SW480 (cell line): Measurements from ENCODE around the gene CHST9.
"Not testable (repeated sequence)": the region's sequence is repeated elsewhere in the genome, so short reads cannot be mapped to it uniquely, and the experiment has no call there.

ENCODE experiments used
- DNase-seq: peaks from one replicate; pipeline ENCODE4 v3.0.0-alpha.2; 2016; ENCODE audit warnings: low spot score

Gene CHST9

GRCh38 chr18:27094621-27095020 is 90.5 kb downstream of the CHST9 start:
- no peak for DNase-seq

GRCh38 chr18:27093290-27093689 is 91.8 kb downstream of the CHST9 start:
- DNase-seq = not testable (repeated sequence)

GRCh38 chr18:27081701-27082100 is 103.4 kb downstream of the CHST9 start:
- DNase-seq = no peak

GRCh38 chr18:27075828-27076227 is 109.3 kb downstream of the CHST9 start:
- no peak for DNase-seq

- DNase-seq = no peak
These were observed 111.7 kb downstream of the CHST9 start for GRCh38 chr18:27073404-27073830.

- DNase-seq = no peak
These were observed 120.4 kb downstream of the CHST9 start for GRCh38 chr18:27064673-27065072.

GRCh38 chr18:27062802-27063201 is 122.3 kb downstream of the CHST9 start:
- no peak for DNase-seq

- no peak for DNase-seq
These were observed 123.5 kb downstream of the CHST9 start for GRCh38 chr18:27061488-27062095.

- no peak for DNase-seq
These were observed 127.4 kb downstream of the CHST9 start for GRCh38 chr18:27057519-27058234.

GRCh38 chr18:27054926-27055325 is 130.2 kb downstream of the CHST9 start:
- DNase-seq = no peak

GRCh38 chr18:27049969-27050368 is 135.1 kb downstream of the CHST9 start:
- DNase-seq = no peak

- no peak for DNase-seq
These were observed 139.8 kb downstream of the CHST9 start for GRCh38 chr18:27045342-27045741.

GRCh38 chr18:27042177-27042576 is 142.9 kb downstream of the CHST9 start:
- DNase-seq = no peak

GRCh38 chr18:27040796-27041195 is 144.3 kb downstream of the CHST9 start:
- DNase-seq = no peak

GRCh38 chr18:27033722-27034121 is 151.4 kb downstream of the CHST9 start:
- no peak for DNase-seq

- DNase-seq = no peak
These were observed 154.7 kb downstream of the CHST9 start for GRCh38 chr18:27030421-27030820.

- no peak for DNase-seq
These were observed 162.6 kb downstream of the CHST9 start for GRCh38 chr18:27022477-27022876.

GRCh38 chr18:27017901-27018500 is 167.1 kb downstream of the CHST9 start:
- peak; percentile 2 for DNase-seq

- no peak for DNase-seq
These were observed 170.3 kb downstream of the CHST9 start for GRCh38 chr18:27014841-27015240.

GRCh38 chr18:27010784-27011183 is 174.3 kb downstream of the CHST9 start:
- DNase-seq = no peak

GRCh38 chr18:27009293-27009692 is 175.8 kb downstream of the CHST9 start:
- no peak for DNase-seq

- DNase-seq = no peak
These were observed 176.5 kb downstream of the CHST9 start for GRCh38 chr18:27008575-27008974.

GRCh38 chr18:27007880-27008279 is 177.2 kb downstream of the CHST9 start:
- no peak for DNase-seq
